Bronchial epithelial cell (primary cell): ENCODE measurements around the gene MCC. TPM values are rescaled to one million over a fixed set of nuclear protein-coding genes. Genes with fewer than 3 reads are reported as not detected.

Experiments
- DNase-seq: peaks from one replicate; pipeline ENCODE4 v3.0.0-alpha.2; 2010; ENCODE audit warnings: low read depth
- FAIRE-seq: peaks from 2 replicates; lab custom pipeline; 2011; peaks lifted over from hg19 to GRCh38; lab: Jason Lieb, UNC
- H3K27me3 ChIP-seq: 2 replicates; pipeline ENCODE4 v1.5.1; 2011; ENCODE audit warnings: low read length; ENCODE audit not compliant: control insufficient read depth, insufficient read depth
- H3K36me3 ChIP-seq: 2 replicates; pipeline ENCODE4 v1.5.1; 2011; ENCODE audit warnings: low read length; ENCODE audit not compliant: control insufficient read depth, insufficient read depth
- H3K4me3 ChIP-seq: 2 replicates; pipeline ENCODE4 v1.5.1; 2011; ENCODE audit warnings: mild to moderate bottlenecking, low read depth, low read length, control low read depth
- total RNA-seq: library from RNA; depleted of rRNA; stranded (reverse); fragments of >200 nt; gene quantifications from 2 replicates; pipeline ENCODE4 v1.2.1, GENCODE V29; 2014
- TF ChIP-seq, protein P1 (sequence below): IDR thresholded peaks from 2 replicates; pipeline ENCODE4 v1.5.1; 2011; ENCODE audit warnings: mild to moderate bottlenecking, moderate library complexity, low read length, control low read depth, inconsistent platforms; ENCODE audit not compliant: insufficient read depth, severe bottlenecking

The MCC gene
- total RNA-seq, 1 donor from 2014 or later, result 43.2 TPM

DNA sequence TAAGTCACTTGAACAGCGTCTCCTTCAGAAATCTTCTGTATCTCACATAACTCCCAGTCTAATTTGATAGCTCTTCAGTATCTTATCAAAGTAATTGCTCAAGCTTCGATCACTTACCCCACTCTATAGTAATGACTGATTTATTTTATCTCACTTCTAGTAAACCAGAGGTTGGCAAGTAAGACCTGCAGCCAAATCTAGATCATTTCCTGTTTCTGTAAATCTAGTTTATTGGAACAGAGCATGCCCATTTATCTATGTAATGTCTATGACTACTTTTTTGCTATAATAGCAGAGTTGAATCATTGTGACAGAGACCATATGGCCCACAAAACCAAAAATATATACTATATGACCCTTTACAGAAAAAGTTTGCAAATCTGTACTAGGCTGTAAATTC is 93.6 kb downstream of the MCC start:
- no peaks in the 10 kb centered on the region for H3K36me3 ChIP-seq
- no peaks in the 10 kb centered on the region for H3K27me3 ChIP-seq
- TF ChIP-seq, protein P1, sequence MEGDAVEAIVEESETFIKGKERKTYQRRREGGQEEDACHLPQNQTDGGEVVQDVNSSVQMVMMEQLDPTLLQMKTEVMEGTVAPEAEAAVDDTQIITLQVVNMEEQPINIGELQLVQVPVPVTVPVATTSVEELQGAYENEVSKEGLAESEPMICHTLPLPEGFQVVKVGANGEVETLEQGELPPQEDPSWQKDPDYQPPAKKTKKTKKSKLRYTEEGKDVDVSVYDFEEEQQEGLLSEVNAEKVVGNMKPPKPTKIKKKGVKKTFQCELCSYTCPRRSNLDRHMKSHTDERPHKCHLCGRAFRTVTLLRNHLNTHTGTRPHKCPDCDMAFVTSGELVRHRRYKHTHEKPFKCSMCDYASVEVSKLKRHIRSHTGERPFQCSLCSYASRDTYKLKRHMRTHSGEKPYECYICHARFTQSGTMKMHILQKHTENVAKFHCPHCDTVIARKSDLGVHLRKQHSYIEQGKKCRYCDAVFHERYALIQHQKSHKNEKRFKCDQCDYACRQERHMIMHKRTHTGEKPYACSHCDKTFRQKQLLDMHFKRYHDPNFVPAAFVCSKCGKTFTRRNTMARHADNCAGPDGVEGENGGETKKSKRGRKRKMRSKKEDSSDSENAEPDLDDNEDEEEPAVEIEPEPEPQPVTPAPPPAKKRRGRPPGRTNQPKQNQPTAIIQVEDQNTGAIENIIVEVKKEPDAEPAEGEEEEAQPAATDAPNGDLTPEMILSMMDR, result no peak
- H3K4me3 ChIP-seq, result no peak overlapping the region
- no peak for FAIRE-seq
- DNase-seq, result no peak

DNA sequence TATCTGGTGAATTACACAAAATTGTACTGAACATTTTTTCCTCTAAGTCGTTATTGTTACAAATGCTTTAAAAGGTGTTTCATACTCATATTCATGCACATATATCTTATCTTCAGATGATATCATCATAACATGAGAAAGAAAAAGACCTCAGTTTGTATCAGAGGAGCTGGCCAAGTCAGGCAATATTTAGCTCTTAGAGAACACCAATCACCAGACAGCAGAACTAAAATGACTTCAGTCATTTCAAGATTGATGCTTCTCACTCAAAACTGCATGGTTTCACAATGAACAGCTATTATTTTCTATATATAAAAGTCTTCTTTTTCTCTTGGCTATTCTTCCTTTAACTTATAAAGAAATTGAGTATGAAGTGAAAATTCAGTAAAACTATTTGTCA is 98.0 kb downstream of the MCC start:
- no peak overlapping the region for H3K4me3 ChIP-seq
- H3K36me3 ChIP-seq, result no peaks in the 10 kb centered on the region
- H3K27me3 ChIP-seq, result no peaks in the 10 kb centered on the region
- DNase-seq (no peak), FAIRE-seq (no peak)
- TF ChIP-seq, protein P1, result no peak

DNA sequence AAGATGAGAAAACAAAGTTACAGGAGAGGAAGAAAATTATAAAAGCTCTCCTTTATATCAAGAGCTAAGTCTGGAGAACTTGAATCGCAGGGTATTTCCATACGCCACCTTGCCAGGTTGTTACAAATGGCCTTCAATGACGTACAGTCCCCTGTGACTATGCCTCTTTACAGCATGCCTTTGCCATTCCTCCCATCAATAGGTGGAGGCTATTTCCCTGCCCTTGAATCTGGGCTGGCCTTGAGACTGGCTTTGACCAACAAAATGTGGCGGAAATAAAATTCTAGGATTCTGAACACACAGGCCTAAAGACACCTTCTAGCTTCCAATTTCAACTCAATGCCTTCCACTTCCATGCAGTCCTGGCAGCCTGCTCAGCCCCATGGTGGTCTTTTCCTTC is 99.1 kb downstream of the MCC start:
- FAIRE-seq (no peak), DNase-seq (no peak)
- Histone ChIP-seq H3K27me3 (no peaks in the 10 kb centered on the region), H3K36me3 (peaks cover 3% of the 10 kb centered on the region), H3K4me3 (no peak overlapping the region)
- TF ChIP-seq, protein P1, result no peak

DNA sequence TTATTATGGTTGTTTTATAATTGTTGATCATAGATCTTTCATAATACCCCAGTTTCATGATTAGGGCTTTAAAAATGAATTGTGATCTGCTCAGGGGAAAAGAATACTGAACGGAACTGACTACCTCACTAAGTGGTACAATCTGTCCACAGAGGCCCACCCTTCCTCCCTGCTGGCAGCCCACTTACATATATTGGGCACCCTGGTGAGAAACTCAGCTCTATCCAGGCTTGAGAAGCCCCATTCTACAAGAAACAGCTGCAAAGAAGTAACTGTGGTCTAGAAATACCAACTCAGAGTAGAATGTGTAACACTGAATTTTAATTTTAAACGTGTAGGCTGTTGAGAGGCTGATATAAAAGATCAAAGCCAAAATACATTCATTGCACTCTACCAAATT is 100.4 kb downstream of the MCC start:
- TF ChIP-seq, protein P1, result no peak
- FAIRE-seq, result no peak
- Histone ChIP-seq H3K4me3 (no peak overlapping the region), H3K36me3 (peaks cover 3% of the 10 kb centered on the region), H3K27me3 (no peaks in the 10 kb centered on the region)
- no peak for DNase-seq

DNA sequence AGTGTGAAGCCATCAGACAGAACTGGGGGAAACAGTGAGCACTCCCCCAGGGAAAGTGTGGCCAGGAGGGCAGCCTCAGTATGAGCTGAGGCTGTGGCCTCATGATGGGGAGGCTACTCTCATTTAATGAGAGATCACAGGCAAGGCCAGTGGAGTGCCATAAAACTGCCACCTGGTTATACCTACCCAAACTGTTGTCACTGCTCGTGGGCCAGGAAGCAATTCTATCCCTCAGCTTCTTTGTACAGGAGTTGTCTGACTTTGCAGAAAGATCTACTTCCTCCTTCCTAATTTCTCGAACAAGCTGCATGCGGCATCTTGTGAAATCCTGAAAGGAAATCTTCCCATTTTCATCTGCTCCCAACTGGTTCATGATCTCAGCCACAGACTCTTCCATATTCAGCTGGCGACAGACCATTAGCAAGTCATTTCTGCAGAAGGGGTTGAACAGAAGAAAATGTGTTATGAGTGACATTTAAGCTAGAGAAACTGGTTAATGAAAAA is 103.4 kb downstream of the MCC start:
- Histone ChIP-seq H3K36me3 (peaks cover 3% of the 10 kb centered on the region), H3K4me3 (no peak overlapping the region), H3K27me3 (no peaks in the 10 kb centered on the region)
- TF ChIP-seq, protein P1, result no peak
- FAIRE-seq, result no peak
- DNase-seq, result no peak

DNA sequence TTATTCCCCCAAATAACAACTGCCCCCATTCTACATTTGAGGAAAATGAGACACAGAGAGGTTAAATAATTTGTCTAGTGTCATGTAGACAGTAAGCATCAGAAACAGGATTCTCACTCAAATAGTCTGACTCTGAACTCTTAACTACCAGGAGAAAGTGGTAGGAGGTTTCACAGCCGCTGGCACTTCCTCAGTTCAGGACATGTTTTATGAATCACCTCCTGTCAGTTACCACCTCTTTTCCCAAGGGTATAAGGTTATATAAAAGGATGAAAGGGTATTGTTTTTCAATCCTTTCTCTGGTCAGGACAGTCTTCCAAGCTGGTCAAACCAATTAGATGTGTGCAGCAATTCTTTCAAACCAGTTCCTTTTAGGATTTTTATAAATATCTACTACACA is 105.5 kb downstream of the MCC start:
- H3K36me3 ChIP-seq, result peaks cover 3% of the 10 kb centered on the region
- TF ChIP-seq, protein P1, result no peak
- H3K4me3 ChIP-seq, result no peak overlapping the region
- FAIRE-seq (no peak), DNase-seq (peak; percentile 80)
- no peaks in the 10 kb centered on the region for H3K27me3 ChIP-seq
